HepG2 (cell line): Measurements from ENCODE around the gene ZNF653. TPM values are rescaled to one million over a fixed set of nuclear protein-coding genes. Genes with fewer than 3 reads are reported as not detected.

Source experiments
- ARNTL ChIP-seq: sonication (generic); formaldehyde crosslinking; IDR thresholded peaks from 2 replicates; pipeline ENCODE4 v1.4.0; 2020; ENCODE audit warnings: mild to moderate bottlenecking, missing genetic modification reagents
- BHLHE40 ChIP-seq: IDR thresholded peaks from 2 replicates; pipeline ENCODE4 v1.6.1; 2011; ENCODE audit warnings: low read length, improper control_type of control experiment
- CEBPZ ChIP-seq: IDR thresholded peaks from 2 replicates; pipeline ENCODE4 v1.6.1; 2012; ENCODE audit warnings: low read length, improper control_type of control experiment
- EEA1 ChIP-seq: sonication (generic); formaldehyde crosslinking; IDR thresholded peaks from 2 replicates; pipeline ENCODE4 v1.5.1; 2020; ENCODE audit warnings: mild to moderate bottlenecking, missing genetic modification reagents, borderline replicate concordance
- ETV6 ChIP-seq: sonication (generic); formaldehyde crosslinking; conservative IDR thresholded peaks from 2 replicates; pipeline ENCODE4 v1.4.0; 2020; ENCODE audit warnings: missing genetic modification reagents
- EZH2 ChIP-seq: conservative IDR thresholded peaks from 2 replicates; pipeline ENCODE4 v1.6.1; 2012; ENCODE audit warnings: mild to moderate bottlenecking, low read depth, low read length, moderate library complexity
- HDAC2 ChIP-seq: sonication (generic); formaldehyde crosslinking; IDR thresholded peaks from 2 replicates; pipeline ENCODE4 v1.4.0; 2020; ENCODE audit warnings: missing genetic modification reagents
- IKZF4 ChIP-seq: sonication (generic); formaldehyde crosslinking; IDR thresholded peaks from 2 replicates; pipeline ENCODE4 v1.5.1; 2020; ENCODE audit warnings: borderline replicate concordance, mild to moderate bottlenecking, low read depth, missing genetic modification reagents; ENCODE audit errors: not compliant biosample characterization
- KDM1A ChIP-seq: IDR thresholded peaks from 2 replicates; pipeline ENCODE4 v1.6.1; 2016; ENCODE audit warnings: missing compliant biosample characterization
- KDM6A ChIP-seq: IDR thresholded peaks from 2 replicates; pipeline ENCODE4 v1.6.1; 2016; ENCODE audit warnings: low read depth
- MATR3 ChIP-seq: sonication (generic); formaldehyde crosslinking; IDR thresholded peaks from 2 replicates; pipeline ENCODE4 v1.4.0; 2020; ENCODE audit warnings: missing genetic modification reagents
- NKX3-1 ChIP-seq: sonication (generic); formaldehyde crosslinking; IDR thresholded peaks from 2 replicates; pipeline ENCODE4 v1.5.0; 2020; ENCODE audit warnings: missing genetic modification reagents
- NR0B2 ChIP-seq: sonication (generic); formaldehyde crosslinking; IDR thresholded peaks from 2 replicates; pipeline ENCODE4 v1.4.0; 2020; ENCODE audit warnings: mild to moderate bottlenecking, missing genetic modification reagents
- NR2C2 ChIP-seq: sonication (generic); formaldehyde crosslinking; IDR thresholded peaks from 2 replicates; pipeline ENCODE4 v1.4.0; 2020; ENCODE audit warnings: missing genetic modification reagents, mild to moderate bottlenecking, moderate library complexity, borderline replicate concordance
- SMARCE1 ChIP-seq: fragments of 450-650 bp; IDR thresholded peaks from 2 replicates; pipeline ENCODE4 v1.6.1; 2017; ENCODE audit warnings: borderline replicate concordance
- YEATS2 ChIP-seq: sonication (generic); formaldehyde crosslinking; IDR thresholded peaks from 2 replicates; pipeline ENCODE4 v1.4.0; 2020; ENCODE audit warnings: missing genetic modification reagents, borderline replicate concordance
- ZBTB34 ChIP-seq: sonication (generic); formaldehyde crosslinking; IDR thresholded peaks from 2 replicates; pipeline ENCODE4 v1.8.0; 2022; ENCODE audit warnings: mild to moderate bottlenecking, missing genetic modification reagents
- ZBTB43 ChIP-seq: sonication (generic); formaldehyde crosslinking; conservative IDR thresholded peaks from 2 replicates; pipeline ENCODE4 v1.4.0; 2020; ENCODE audit warnings: missing genetic modification reagents
- ZFAT ChIP-seq: sonication (generic); formaldehyde crosslinking; conservative IDR thresholded peaks from 2 replicates; pipeline ENCODE4 v1.8.1; 2023; ENCODE audit warnings: missing genetic modification reagents, inconsistent platforms
- ZFP36L2 ChIP-seq: sonication (generic); formaldehyde crosslinking; IDR thresholded peaks from 2 replicates; pipeline ENCODE4 v1.4.0; 2020; ENCODE audit warnings: missing genetic modification reagents
- ZMYM2 ChIP-seq: sonication (generic); formaldehyde crosslinking; IDR thresholded peaks from 2 replicates; pipeline ENCODE4 v1.8.0; 2022; ENCODE audit warnings: mild to moderate bottlenecking, missing genetic modification reagents
- ZNF234 ChIP-seq: sonication (generic); formaldehyde crosslinking; conservative IDR thresholded peaks from 2 replicates; pipeline ENCODE4 v1.5.1; 2020; ENCODE audit warnings: mild to moderate bottlenecking, missing genetic modification reagents
- ZNF724P ChIP-seq: sonication (generic); formaldehyde crosslinking; IDR thresholded peaks from 2 replicates; pipeline ENCODE4 v1.8.0; 2022; ENCODE audit warnings: missing genetic modification reagents, borderline replicate concordance
- polyA plus RNA-seq, 8 experiments: library from polyadenylated mRNA; depleted of rRNA in 3 of 8; stranded (reverse) in 7 of 8; unstranded in 1 of 8; fragments of >200 nt; fragmentation: Illumina TruSeq in 4 of 8; extraction: Trizol in 4 of 8; gene quantifications; 2 replicates each; pipeline versions ENCODE4 v1.2.1 to v1.2.3, GENCODE V29; 2011 to 2016; ENCODE audit warnings: low read depth in 4 of 8, missing spikeins in 1 of 8, mixed read lengths in 1 of 8; ENCODE audit not compliant: insufficient read depth in 1 of 8
- total RNA-seq, 5 experiments: library from RNA; depleted of rRNA; stranded (reverse); fragments of >200 nt; fragmentation: Illumina TruSeq; extraction: Trizol; gene quantifications; 2 replicates each; pipeline ENCODE4 v1.2.3, GENCODE V29; 2016; ENCODE audit warnings: low read depth in 1 of 5
- TF ChIP-seq, protein P1 (sequence below): sonication (generic); formaldehyde crosslinking; IDR thresholded peaks from 2 replicates; pipeline ENCODE4 v1.4.0; 2020; ENCODE audit warnings: mild to moderate bottlenecking, low read depth, missing genetic modification reagents

The ZNF653 gene
- total and polyA plus RNA-seq, 2 of the 13 experiments (the other 11 are each of a cell fraction or from before 2014, with no cell fraction given), result 4.7 to 7.1 TPM

DNA sequence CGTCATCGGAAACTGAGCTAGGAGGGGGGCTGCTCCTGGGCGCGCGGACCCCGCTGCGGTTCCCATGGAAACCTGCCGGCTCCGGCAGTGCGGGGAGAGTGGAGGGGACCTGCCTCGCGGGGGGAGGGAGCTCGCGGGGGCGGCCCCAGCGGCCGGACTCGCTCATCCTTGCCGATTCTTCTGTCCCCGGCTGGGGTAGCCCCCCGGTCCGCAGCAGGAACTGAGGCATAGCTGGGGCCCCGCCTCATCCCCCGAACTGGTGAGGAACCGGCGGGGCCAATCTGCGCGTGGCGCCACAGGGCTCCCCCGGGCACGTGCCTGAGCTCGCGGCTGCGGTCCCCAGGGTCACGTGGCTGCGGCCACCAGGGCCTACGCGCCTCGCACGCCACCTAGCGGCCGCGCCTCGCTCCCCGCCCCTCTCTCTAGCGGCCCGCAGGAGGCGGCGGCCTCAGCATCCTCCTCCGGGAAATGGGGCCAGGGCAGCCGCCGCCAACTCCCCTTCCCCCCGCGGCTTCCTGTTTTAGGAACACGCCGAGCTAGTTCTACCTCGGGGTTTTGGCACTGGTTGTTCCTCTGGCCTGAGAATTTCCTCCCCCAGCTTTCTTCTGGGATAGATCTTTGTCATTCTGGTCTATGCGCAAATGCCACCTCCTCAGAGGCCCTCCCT, 23.1 kb downstream of the ZNF653 start (continued):
- TF ChIP-seq, protein P1, sequence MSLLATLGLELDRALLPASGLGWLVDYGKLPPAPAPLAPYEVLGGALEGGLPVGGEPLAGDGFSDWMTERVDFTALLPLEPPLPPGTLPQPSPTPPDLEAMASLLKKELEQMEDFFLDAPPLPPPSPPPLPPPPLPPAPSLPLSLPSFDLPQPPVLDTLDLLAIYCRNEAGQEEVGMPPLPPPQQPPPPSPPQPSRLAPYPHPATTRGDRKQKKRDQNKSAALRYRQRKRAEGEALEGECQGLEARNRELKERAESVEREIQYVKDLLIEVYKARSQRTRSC, result no peak
- TF ChIP-seq CEBPZ (no peak), ETV6 (CRISPR knock-in tag) (peak; percentile 84), ZFAT (0 out of 2 replicates have a peak, but pooled peaks have one; percentile 30), NR0B2 (CRISPR knock-in tag) (peak; percentile 86), KDM1A (CRISPR knock-in tag) (peak; percentile 91), EZH2 (no peak), ARNTL (CRISPR knock-in tag) (peak; percentile 98), ZBTB34 (CRISPR knock-in tag) (0 out of 2 replicates have a peak, but pooled peaks have one; percentile 58), ZBTB43 (CRISPR knock-in tag) (peak; percentile 84), MATR3 (CRISPR knock-in tag) (no peak), ZNF724P (CRISPR knock-in tag) (0 out of 2 replicates have a peak, but pooled peaks have one; percentile 64), SMARCE1 (no peak), NR2C2 (peak; percentile 46; the same call in 1 of the 2 replicates), HDAC2 (CRISPR knock-in tag) (peak; percentile 76), BHLHE40 (peak; percentile 98), ZFP36L2 (peak; percentile 49; the same call in 1 of the 2 replicates), YEATS2 (CRISPR knock-in tag) (0 out of 2 replicates have a peak, but pooled peaks have one; percentile 38), EEA1 (CRISPR knock-in tag) (peak; percentile 91; the same call in 1 of the 2 replicates), IKZF4 (CRISPR knock-in tag) (no peak), KDM6A (CRISPR knock-in tag) (no peak), ZMYM2 (CRISPR knock-in tag) (peak; percentile 88), ZNF234 (peak; percentile 69; the same call in 1 of the 2 replicates), NKX3-1 (CRISPR knock-in tag) (peak; percentile 81)
